Stimulated activated CD8-positive, alpha-beta memory T cell treated with anti-CD3 and anti-CD28 coated beads, Interleukin-7, amount 100 ng/mL, for 1 hour (primary cell): Measurements from ENCODE around the gene RAB5B.
"Not testable (repeated sequence)": the region's sequence is repeated elsewhere in the genome, so short reads cannot be mapped to it uniquely, and the experiment has no call there.

ENCODE experiments used
- DNase-seq, 2 donors: peaks; one replicate each; pipeline ENCODE4 v3.0.0-alpha.2; 2020; ENCODE audit warnings: low read depth in 2 of 2

RAB5B gene

GRCh38 chr12:55940065-55940732, 33.7 kb upstream of the RAB5B start:
- DNase-seq, result peak; percentile 67 to 75

DNA sequence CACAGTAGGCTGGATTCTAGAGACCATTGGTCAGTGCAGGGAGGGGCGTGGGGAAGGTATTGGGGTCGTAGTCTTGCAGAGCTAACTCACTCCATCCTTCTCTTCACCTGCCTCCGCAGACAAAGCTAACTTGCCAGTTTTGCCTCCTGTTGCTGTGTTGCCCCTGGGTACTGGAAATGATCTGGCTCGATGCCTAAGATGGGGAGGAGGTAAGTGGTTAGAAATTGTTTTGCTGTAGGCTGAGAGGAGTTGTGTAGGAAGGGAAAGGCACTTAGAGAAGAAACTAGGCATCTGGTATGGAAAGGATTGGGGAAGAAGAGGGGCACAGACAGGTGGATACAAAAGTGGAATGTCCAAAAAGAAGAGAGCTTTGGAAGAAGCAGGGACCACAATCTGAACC, 31.8 kb upstream of the RAB5B start:
- no peak for DNase-seq

GRCh38 chr12:55942577-55943136, 31.2 kb upstream of the RAB5B start:
- DNase-seq, result no peak

DNA sequence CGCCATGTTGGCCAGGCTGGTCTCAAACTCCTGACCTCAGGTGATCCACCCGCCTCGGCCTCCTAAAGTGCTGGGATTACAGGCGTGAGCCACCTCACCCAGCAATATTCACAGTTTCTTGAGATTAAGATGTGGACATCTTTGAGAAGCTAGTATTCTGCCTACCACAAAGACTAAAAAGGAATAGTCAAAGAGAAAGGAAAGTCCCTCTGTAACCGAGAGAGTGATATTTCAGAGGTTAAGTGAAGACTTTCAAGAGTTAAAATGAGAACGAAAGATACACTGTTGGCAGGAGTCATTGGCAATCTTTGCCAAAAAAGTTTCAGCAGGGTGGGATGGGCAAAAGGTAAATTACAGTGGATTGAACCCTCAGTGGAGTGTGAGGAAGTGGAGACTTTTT, 27.3 kb upstream of the RAB5B start:
- DNase-seq, result no peak

GRCh38 chr12:55955344-55955743, 18.5 kb upstream of the RAB5B start:
- no peak for DNase-seq

DNA sequence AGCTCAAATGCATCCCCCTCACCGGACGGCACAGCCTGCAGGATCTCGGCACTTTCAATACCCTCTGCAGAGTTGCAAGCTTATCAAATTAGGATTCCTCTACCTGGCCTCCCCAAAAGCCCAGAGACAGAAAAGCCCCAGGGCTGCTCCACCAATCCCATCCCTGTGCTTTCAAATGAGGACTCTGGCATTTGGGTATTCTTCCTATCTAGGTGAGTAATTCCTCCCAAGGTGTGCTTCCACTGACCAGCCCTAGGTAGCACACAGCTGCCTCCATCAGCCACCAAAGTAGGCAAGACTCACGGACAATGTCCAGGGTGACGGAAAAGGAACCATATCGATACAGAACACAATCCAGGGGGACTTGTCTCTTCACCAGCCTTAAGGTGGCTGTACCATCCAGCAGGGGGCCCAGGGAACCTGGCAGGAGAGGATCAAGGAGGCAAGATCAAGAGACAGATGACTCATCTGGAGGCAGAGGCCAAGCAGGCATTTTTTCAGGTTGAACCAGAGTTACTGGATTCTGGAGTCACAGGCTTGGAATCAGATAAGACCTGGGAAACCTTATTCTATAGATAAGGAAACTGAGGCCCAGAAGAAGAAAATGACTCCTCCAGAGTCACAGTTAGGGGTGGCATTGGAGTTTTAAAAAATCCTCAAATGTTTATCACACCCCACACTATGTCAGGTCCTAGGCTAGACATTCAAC, 17.9 kb upstream of the RAB5B start:
- DNase-seq, result no peak

DNA sequence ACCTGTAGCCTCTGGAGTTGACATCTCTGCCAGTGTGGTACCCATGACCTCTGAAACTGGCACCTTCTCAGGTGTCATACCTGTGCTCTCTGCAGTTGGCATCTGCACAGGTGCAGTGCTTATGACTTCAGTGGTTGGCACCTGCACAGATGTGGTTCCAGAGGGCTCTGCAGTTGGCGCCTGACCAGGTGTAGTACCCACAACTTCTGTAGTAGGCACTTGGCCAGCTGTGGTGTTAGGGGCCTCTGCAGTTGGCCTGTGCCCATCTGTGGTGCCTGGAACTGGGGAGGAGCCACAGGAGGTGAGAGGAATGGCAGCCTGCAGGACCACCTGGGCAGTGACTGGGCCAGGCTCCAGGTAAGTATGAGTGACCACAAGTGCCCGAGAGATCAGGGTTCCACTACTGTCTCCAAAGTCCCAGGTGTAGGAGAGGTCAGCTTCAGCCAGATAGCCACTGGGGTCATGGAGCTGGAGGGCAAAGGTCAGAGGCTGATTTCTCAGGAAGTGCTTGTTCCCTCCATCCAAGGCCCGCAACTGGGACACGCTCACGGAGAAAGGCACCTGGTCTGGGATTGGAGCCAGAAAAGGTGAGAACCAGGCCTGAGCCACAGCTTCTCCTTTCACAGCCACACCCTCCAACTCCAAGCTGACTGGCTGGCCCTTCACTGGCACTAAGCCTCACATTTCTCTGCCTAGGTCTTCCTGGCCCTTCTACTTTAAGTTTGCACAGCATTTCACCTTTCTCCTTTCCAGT, 16.6 kb upstream of the RAB5B start:
- no peak for DNase-seq

DNA sequence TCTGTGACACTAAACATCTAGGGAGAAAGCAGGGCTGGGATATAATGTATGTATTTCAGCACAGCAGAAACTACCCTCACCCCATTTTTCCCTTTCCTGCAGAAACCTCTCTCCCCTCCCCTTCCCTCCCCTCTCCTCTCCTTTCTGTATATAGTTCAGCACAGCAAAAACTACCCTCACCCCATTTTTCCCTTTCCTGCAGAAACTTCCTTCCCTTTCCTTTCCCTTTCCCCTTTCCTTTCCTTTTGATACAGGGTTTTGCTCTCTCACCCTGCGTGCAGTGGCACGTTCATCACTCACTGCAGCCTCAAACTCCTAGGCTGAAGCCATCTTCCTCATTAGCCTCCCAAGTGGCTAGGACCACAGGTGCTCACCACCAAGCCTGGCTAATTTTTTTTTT, 10.1 kb upstream of the RAB5B start:
- no peak for DNase-seq

GRCh38 chr12:55965240-55965639, 8.6 kb upstream of the RAB5B start:
- no peak for DNase-seq

- DNase-seq, result no peak
Observed at GRCh38 chr12:55965941-55966407, 7.9 kb upstream of the RAB5B start, which contains the start of gene PMEL. TSS of gene PMEL (minus strand) at chr12:55966042. CDS start at chr12:55966011, 31 bp downstream.

GRCh38 chr12:55966408-55967281, 7.2 kb upstream of the RAB5B start, which contains the start of gene CDK2:
TSS of gene CDK2 (plus strand) at chr12:55966830. CDS start at chr12:55967009, 179 bp downstream.
- DNase-seq, result peak; percentile 73 to 84

GRCh38 chr12:55969356-55969755, 4.5 kb upstream of the RAB5B start:
- no peak for DNase-seq

- no peak for DNase-seq
Observed at GRCh38 chr12:55970775-55971174, 3.1 kb upstream of the RAB5B start.

DNA sequence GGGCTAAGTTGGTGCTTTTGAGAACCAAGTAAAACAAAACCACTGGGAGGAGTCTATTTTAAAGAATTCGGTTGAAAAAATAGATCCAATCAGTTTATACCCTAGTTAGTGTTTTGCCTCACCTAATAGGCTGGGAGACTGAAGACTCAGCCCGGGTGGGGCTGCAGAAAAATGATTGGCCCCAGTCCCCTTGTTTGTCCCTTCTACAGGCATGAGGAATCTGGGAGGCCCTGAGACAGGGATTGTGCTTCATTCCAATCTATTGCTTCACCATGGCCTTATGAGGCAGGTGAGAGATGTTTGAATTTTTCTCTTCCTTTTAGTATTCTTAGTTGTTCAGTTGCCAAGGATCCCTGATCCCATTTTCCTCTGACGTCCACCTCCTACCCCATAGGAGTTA, 1.8 kb upstream of the RAB5B start:
- DNase-seq, result no peak

DNA sequence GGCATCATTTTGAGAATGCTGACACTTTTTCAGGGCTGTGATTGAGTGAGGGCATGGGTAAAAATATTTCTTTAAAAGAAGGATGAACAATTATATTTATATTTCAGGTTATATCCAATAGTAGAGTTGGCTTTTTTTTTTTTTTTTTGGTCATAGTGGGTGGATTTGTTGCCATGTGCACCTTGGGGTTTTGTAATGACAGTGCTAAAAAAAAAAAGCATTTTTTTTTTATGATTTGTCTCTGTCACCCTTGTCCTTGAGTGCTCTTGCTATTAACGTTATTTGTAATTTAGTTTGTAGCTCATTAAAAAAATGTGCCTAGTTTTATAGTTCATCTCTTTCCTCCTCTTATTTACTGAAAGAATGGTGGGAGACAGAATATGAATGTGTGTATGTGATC, 1.4 kb upstream of the RAB5B start:
- no peak for DNase-seq

- DNase-seq, result no peak
Observed at GRCh38 chr12:55972911-55973598, 823 bp upstream of the RAB5B start.

- no peak for DNase-seq
Observed at GRCh38 chr12:55974308-55974730, 441 bp downstream of the RAB5B start.

DNA sequence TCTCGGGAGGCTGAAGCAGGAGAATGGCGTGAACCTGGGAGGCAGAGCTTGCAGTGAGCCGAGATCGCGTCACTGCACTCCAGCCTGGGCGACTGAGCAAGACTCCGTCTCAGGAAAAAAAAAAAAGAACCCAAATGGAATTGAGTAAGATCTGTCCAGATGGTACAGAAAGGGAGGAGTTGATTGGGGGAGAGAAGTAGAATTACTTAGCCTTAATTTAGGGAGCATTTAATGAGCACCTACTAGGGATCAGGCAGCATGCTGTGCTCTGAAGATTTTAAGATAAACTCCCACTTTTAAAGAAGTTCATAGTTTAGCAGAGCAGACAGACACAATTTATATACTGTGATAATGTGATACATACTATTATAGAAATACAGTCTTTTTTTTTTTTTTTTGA, 4.5 kb downstream of the RAB5B start:
- no peak for DNase-seq

DNA sequence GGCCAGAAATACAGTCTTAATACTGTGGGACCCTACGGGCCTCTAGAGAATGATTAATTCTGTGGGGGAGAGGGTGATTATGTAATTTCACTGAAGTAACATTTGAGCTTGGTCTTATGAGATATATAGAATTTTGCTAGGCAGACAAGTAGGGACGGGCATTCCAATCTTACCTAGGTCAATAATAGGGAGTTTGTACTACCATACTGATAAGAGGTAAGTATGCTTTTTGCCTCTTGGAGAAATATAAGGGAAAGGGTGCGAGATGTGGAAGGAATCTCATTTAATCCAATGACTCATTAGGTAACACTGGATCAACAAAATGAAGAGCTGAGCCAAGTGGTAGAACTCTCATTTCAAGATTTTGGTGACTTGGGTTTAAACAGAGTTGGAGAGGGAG, 5.2 kb downstream of the RAB5B start:
- DNase-seq, result no peak

DNA sequence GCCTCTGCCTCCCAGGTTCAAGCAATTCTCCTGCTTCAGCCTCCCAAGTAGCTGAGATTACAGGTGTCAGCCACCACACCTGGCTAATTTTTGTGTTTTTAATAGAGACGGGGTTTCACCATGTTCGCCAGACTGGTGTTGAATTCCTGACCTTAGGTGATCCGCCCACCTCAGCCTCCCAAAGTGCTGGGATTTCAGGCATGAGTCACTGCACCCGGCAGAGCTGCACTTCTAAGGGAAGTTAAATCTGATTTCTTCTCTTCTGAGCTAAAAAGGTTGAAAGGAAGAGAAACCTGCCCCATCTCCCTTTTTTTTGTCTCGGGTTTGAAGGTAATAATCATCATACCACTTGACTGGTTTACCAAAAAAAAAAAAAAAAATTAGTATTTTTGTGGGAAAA, 8.0 kb downstream of the RAB5B start:
- not testable (repeated sequence) for DNase-seq
